IMR-90 (cell line): ENCODE measurements around the gene ALKBH3. TPM values are rescaled to one million over a fixed set of nuclear protein-coding genes. Genes with fewer than 3 reads are reported as not detected.

Experiments
- ATAC-seq: fragments of 200-7000 bp; cut with Tn5 transposase; 2 replicates; pipeline ENCODE4 v1.9.1; 2020; ENCODE audit warnings: low read depth, mild to moderate bottlenecking, moderate library complexity
- BruUV-seq: library from RNA; stranded (reverse); fragments of 400-500 nt; replicated peaks from 2 replicates; lab custom pipeline; 2021; lab: Mats Ljungman, UMichigan
- CTCF ChIA-PET: fragments of 300-600 bp; formaldehyde crosslinking; extraction: SDS; loops from one replicate; lab custom pipeline; 2021; ENCODE audit warnings: antibody characterized with exemption; lab: Yijun Ruan, JAX
- POLR2A ChIA-PET: fragments of 300-600 bp; sonication (Branson Sonifier 250); formaldehyde crosslinking; loops from one replicate; lab custom pipeline; 2022; ENCODE audit warnings: antibody characterized with exemption; ENCODE audit not compliant: unreplicated experiment; lab: Charles Lee
- DNase-seq: peaks from one replicate; pipeline ENCODE4 v3.0.0; 2013
- H2AFZ ChIP-seq: replicated peaks from 2 replicates; pipeline ENCODE3; 2013; ENCODE audit warnings: low read length, mild to moderate bottlenecking; ENCODE audit not compliant: poor library complexity
- H2AK5ac ChIP-seq: 2 replicates; pipeline ENCODE4 v1.6.1; 2013; ENCODE audit warnings: low read depth, low read length, inconsistent platforms
- H2AK9ac ChIP-seq: replicated peaks from 2 replicates; pipeline ENCODE3; 2013; ENCODE audit warnings: mild to moderate bottlenecking, low read depth, low read length, moderate library complexity; ENCODE audit not compliant: poor library complexity
- H2BK120ac ChIP-seq: 2 replicates; pipeline ENCODE4 v1.6.1; 2013; ENCODE audit warnings: low read depth, low read length, inconsistent platforms
- H2BK15ac ChIP-seq: 3 replicates; pipeline ENCODE4 v1.6.1; 2013; ENCODE audit warnings: low read depth, low read length, inconsistent platforms
- H2BK20ac ChIP-seq: 2 replicates; pipeline ENCODE4 v1.6.1; 2013; ENCODE audit warnings: low read depth, mild to moderate bottlenecking, inconsistent platforms, low read length, moderate library complexity
- H2BK5ac ChIP-seq: 2 replicates; pipeline ENCODE4 v1.6.1; 2013; ENCODE audit warnings: mild to moderate bottlenecking, low read depth, low read length, inconsistent platforms; ENCODE audit not compliant: poor library complexity, severe bottlenecking
- H3K14ac ChIP-seq: replicated peaks from 2 replicates; pipeline ENCODE4 v1.6.1; 2013; ENCODE audit warnings: low read depth, low read length, inconsistent platforms
- H3K18ac ChIP-seq: 2 replicates; pipeline ENCODE4 v1.6.1; 2013; ENCODE audit warnings: low read depth, low read length, control low read depth
- H3K23ac ChIP-seq: 2 replicates; pipeline ENCODE4 v1.6.1; 2013; ENCODE audit warnings: low read depth, low read length, inconsistent platforms
- H3K27ac ChIP-seq: 2 replicates; pipeline ENCODE4 v1.5.1; 2013; ENCODE audit warnings: mild to moderate bottlenecking, control low read depth, low read length; ENCODE audit not compliant: insufficient read depth
- H3K27me3 ChIP-seq: 2 replicates; pipeline ENCODE4 v1.6.1; 2013; ENCODE audit warnings: low read length; ENCODE audit not compliant: control insufficient read depth, insufficient read depth
- H3K36me3 ChIP-seq: 2 replicates; pipeline ENCODE4 v1.6.1; 2013; ENCODE audit warnings: low read length, mixed read lengths; ENCODE audit not compliant: control insufficient read depth, insufficient read depth
- H3K4ac ChIP-seq: 2 replicates; pipeline ENCODE4 v1.6.1; 2013; ENCODE audit warnings: low read depth, low read length, inconsistent platforms
- H3K4me1 ChIP-seq: 2 replicates; pipeline ENCODE4 v1.6.1; 2013; ENCODE audit warnings: low read length, mixed read lengths; ENCODE audit not compliant: control insufficient read depth, insufficient read depth
- H3K4me2 ChIP-seq: 2 replicates; pipeline ENCODE4 v1.6.1; 2013; ENCODE audit warnings: low read depth, mild to moderate bottlenecking, control low read depth, low read length, moderate library complexity
- H3K4me3 ChIP-seq: 2 replicates; pipeline ENCODE4 v1.5.1; 2013; ENCODE audit warnings: low read depth, mild to moderate bottlenecking, control low read depth, low read length, moderate library complexity; ENCODE audit not compliant: insufficient read depth
- H3K56ac ChIP-seq: 2 replicates; pipeline ENCODE4 v1.6.1; 2013; ENCODE audit warnings: low read length, inconsistent platforms; ENCODE audit not compliant: insufficient read depth; ENCODE audit errors: extremely low read depth
- H3K79me1 ChIP-seq, 2 experiments: 2 replicates each; pipeline ENCODE4 v1.6.1; 2013; ENCODE audit warnings: low read length in 2 of 2, inconsistent platforms in 1 of 2, low read depth in 1 of 2
- H3K9ac ChIP-seq: 2 replicates; pipeline ENCODE4 v1.6.1; 2013; ENCODE audit warnings: low read depth, low read length, control low read depth
- H3K9me1 ChIP-seq: 2 replicates; pipeline ENCODE4 v1.6.1; 2013; ENCODE audit warnings: low read length, inconsistent platforms; ENCODE audit not compliant: insufficient read depth
- H3K9me3 ChIP-seq: 2 replicates; pipeline ENCODE4 v1.6.1; 2013; ENCODE audit warnings: low read length; ENCODE audit not compliant: control insufficient read depth, insufficient read depth
- H4K20me1 ChIP-seq: 2 replicates; pipeline ENCODE4 v1.6.1; 2013; ENCODE audit warnings: low read length, inconsistent platforms; ENCODE audit not compliant: insufficient read depth
- H4K5ac ChIP-seq: 2 replicates; pipeline ENCODE4 v1.6.1; 2013; ENCODE audit warnings: mild to moderate bottlenecking, low read depth, low read length, control low read depth
- H4K8ac ChIP-seq, 2 experiments: 2 replicates each; pipeline ENCODE4 v1.6.1; 2013; ENCODE audit warnings: low read depth in 2 of 2, low read length in 2 of 2, control low read depth in 1 of 2, inconsistent platforms in 1 of 2
- H4K91ac ChIP-seq: 2 replicates; pipeline ENCODE4 v1.6.1; 2013; ENCODE audit warnings: low read depth, low read length, inconsistent platforms; ENCODE audit not compliant: insufficient read depth
- BHLHE40 ChIP-seq: fragments of 150-350 bp; IDR thresholded peaks from 2 replicates; pipeline ENCODE4 v1.6.1; 2016; ENCODE audit warnings: mild to moderate bottlenecking, low read depth, low read length
- CEBPB ChIP-seq: IDR thresholded peaks from 2 replicates; pipeline ENCODE4 v1.6.1; 2012; ENCODE audit warnings: low read depth, low read length, improper control_type of control experiment
- CHD1 ChIP-seq: IDR thresholded peaks from 2 replicates; pipeline ENCODE4 v1.6.1; 2012; ENCODE audit warnings: low read depth, low read length, improper control_type of control experiment
- CTCF ChIP-seq: conservative IDR thresholded peaks from 2 replicates; pipeline ENCODE4 v1.5.1; 2012; ENCODE audit warnings: mild to moderate bottlenecking, low read depth, low read length, improper control_type of control experiment
- ELK1 ChIP-seq: fragments of 150-350 bp; IDR thresholded peaks from 2 replicates; pipeline ENCODE4 v1.6.1; 2016; ENCODE audit warnings: low read depth, mild to moderate bottlenecking, low read length, moderate library complexity, borderline replicate concordance
- FOS ChIP-seq: fragments of 150-350 bp; IDR thresholded peaks from 2 replicates; pipeline ENCODE4 v1.6.1; 2016; ENCODE audit warnings: low read depth, low read length
- MAFK ChIP-seq: IDR thresholded peaks from 2 replicates; pipeline ENCODE4 v1.6.1; 2012; ENCODE audit warnings: low read depth, low read length, improper control_type of control experiment
- MAZ ChIP-seq: IDR thresholded peaks from 2 replicates; pipeline ENCODE4 v1.6.1; 2012; ENCODE audit warnings: low read depth, mild to moderate bottlenecking, low read length, improper control_type of control experiment, moderate library complexity, borderline replicate concordance
- MXI1 ChIP-seq: IDR thresholded peaks from 2 replicates; pipeline ENCODE4 v1.6.1; 2012; ENCODE audit warnings: low read depth, mild to moderate bottlenecking, low read length, moderate library complexity, borderline replicate concordance
- SMC3 ChIP-seq: fragments of 150-350 bp; IDR thresholded peaks from 2 replicates; pipeline ENCODE4 v1.6.1; 2016; ENCODE audit warnings: low read depth, mild to moderate bottlenecking, antibody characterized with exemption, low read length, moderate library complexity
- USF2 ChIP-seq: fragments of 150-350 bp; IDR thresholded peaks from 2 replicates; pipeline ENCODE4 v1.6.1; 2017; ENCODE audit warnings: mild to moderate bottlenecking, antibody characterized with exemption, low read length, low read depth
- WGBS, 2 experiments: methylation state at CpG; one replicate each; pipeline versions ENCODE4 v1.1.5 to v1.1.7; 2013; ENCODE audit warnings: missing lambda C conversion rate in 2 of 2; ENCODE audit not compliant: insufficient read length in 1 of 2; ENCODE audit errors: extremely low coverage in 2 of 2; 5-methylcytosine and 5-hydroxymethylcytosine counted together
- dilution Hi-C: fragments of 300-500 bp; cut with HindIII; formaldehyde crosslinking; loops from one replicate; pipeline ENCODE4 v1.14.3; 2018; ENCODE audit warnings: low sequenced_read_pairs; ENCODE audit not compliant: unreplicated experiment
- in situ Hi-C: fragments of 300-500 bp; cut with MboI; formaldehyde crosslinking; loops from 3 replicates; pipeline ENCODE4 v1.14.3; 2019; ENCODE audit warnings: low sequenced_read_pairs, inconsistent platforms, mixed read lengths
- intact Hi-C: fragments of 100-400 bp; cut with micrococcal nuclease; formaldehyde crosslinking; loops from 2 replicates; pipeline ENCODE4 v1.10.0; 2022
- polyA plus RNA-seq, 3 experiments: library from polyadenylated mRNA; depleted of rRNA; stranded (reverse); fragments of >200 nt; gene quantifications; 2 replicates each; pipeline ENCODE4 v1.2.3, GENCODE V29; 2012; ENCODE audit warnings: low replicate concordance in 1 of 3
- total RNA-seq: library from RNA; depleted of rRNA; stranded (reverse); fragments of >200 nt; gene quantifications from 2 replicates; pipeline ENCODE4 v1.2.3, GENCODE V29; 2012

The ALKBH3 gene
- total and polyA plus RNA-seq, 2 of the 4 experiments (the other 2 are of a cell fraction), result 27.7 to 62.9 TPM

GRCh38 chr11:43953521-43953920 lies 72.9 kb downstream of the ALKBH3 start (continued):
- TF ChIP-seq MAZ, result no peak
- no peak for TF ChIP-seq CEBPB

GRCh38 chr11:43954241-43954640 lies 73.6 kb downstream of the ALKBH3 start:
- H3K4me2 ChIP-seq, result no peak overlapping the region
- H4K20me1 ChIP-seq, result no peaks in the 10 kb centered on the region
- no peak overlapping the region for H3K27ac ChIP-seq
- no peak for DNase-seq
- H3K9me3 ChIP-seq, result peaks cover 7% of the 10 kb centered on the region
- 78% methylated on average over 3 of the region's 7 CpGs; no CpG with 5 or more reads in 1 of the 2 experiments for WGBS, 2 experiments
- H3K79me1 ChIP-seq, result no peaks in the 10 kb centered on the region
- H3K36me3 ChIP-seq, result no peaks in the 10 kb centered on the region
- H3K23ac ChIP-seq, result no peak overlapping the region
- in situ Hi-C loops, result no loop called here
- no peak overlapping the region for H2BK15ac ChIP-seq
- no peak overlapping the region for H3K9ac ChIP-seq
- H3K9me1 ChIP-seq, result no peaks in the 10 kb centered on the region
- H2BK5ac ChIP-seq, result no peak overlapping the region
- H3K4me1 ChIP-seq, result no peaks in the 10 kb centered on the region
- H3K4me3 ChIP-seq, result no peak overlapping the region
- no TSS peak for BruUV-seq
- H2AK9ac ChIP-seq, result no peak overlapping the region
- no peak overlapping the region for H3K56ac ChIP-seq
- ChIA-PET CTCF (no interaction called here), POLR2A (no interaction called here)
- H3K4ac ChIP-seq, result no peak overlapping the region
- no peak overlapping the region for H2AK5ac ChIP-seq
- H3K14ac ChIP-seq, result no peak overlapping the region
- no peak overlapping the region for H4K5ac ChIP-seq
- H4K8ac ChIP-seq, result no peak overlapping the region
- intact Hi-C loops, result no loop called here
- dilution Hi-C loops, result no loop called here
- H3K18ac ChIP-seq, result no peak overlapping the region
- no peak overlapping the region for H2AFZ ChIP-seq
- H4K91ac ChIP-seq, result no peak overlapping the region
- H3K27me3 ChIP-seq, result peaks cover 12% of the 10 kb centered on the region
- H2BK120ac ChIP-seq, result no peak overlapping the region
- no peak overlapping the region for H2BK20ac ChIP-seq
- ATAC-seq, result no peak
- no peak for TF ChIP-seq SMC3
- TF ChIP-seq BHLHE40, result no peak
- no peak for TF ChIP-seq USF2
- TF ChIP-seq CHD1, result no peak
- no peak for TF ChIP-seq MAFK
- no peak for TF ChIP-seq FOS
- TF ChIP-seq CTCF, result no peak
- no peak for TF ChIP-seq ELK1
- no peak for TF ChIP-seq MXI1
